Large intestine (tissue), 3 donors: Measurements from ENCODE around the gene VENTX. TPM values are rescaled to one million over a fixed set of nuclear protein-coding genes. Genes with fewer than 3 reads are reported as not detected.

Source experiments
- DNase-seq, 2 donors: peaks; one replicate each; pipeline versions ENCODE4 v3.0.0 to v3.0.0-alpha.2; 2013
- H3K27ac ChIP-seq: one replicate; pipeline ENCODE4 v1.5.1; 2013; ENCODE audit warnings: low read length
- H3K27me3 ChIP-seq: 2 replicates; pipeline ENCODE4 v1.6.1; 2013; ENCODE audit warnings: low read length; ENCODE audit not compliant: control insufficient read depth, insufficient read depth
- H3K36me3 ChIP-seq: 2 replicates; pipeline ENCODE4 v1.6.1; 2013; ENCODE audit warnings: low read length; ENCODE audit not compliant: control insufficient read depth, insufficient read depth
- H3K4me1 ChIP-seq: one replicate; pipeline ENCODE4 v1.6.1; 2013; ENCODE audit warnings: low read length; ENCODE audit not compliant: control insufficient read depth, insufficient read depth
- H3K4me3 ChIP-seq: one replicate; pipeline ENCODE4 v1.5.1; 2013; ENCODE audit warnings: low read length
- H3K9me3 ChIP-seq: one replicate; pipeline ENCODE4 v1.6.1; 2013; ENCODE audit warnings: mild to moderate bottlenecking, low read depth, low read length, moderate library complexity; ENCODE audit not compliant: control insufficient read depth
- WGBS: methylation state at CpG from one replicate; pipeline ENCODE4 v1.1.5; 2013; ENCODE audit warnings: low lambda C conversion rate; ENCODE audit not compliant: insufficient coverage; 5-methylcytosine and 5-hydroxymethylcytosine counted together
- polyA plus RNA-seq: library from polyadenylated mRNA; unstranded; fragments of 120-200 nt; gene quantifications from one replicate; pipeline ENCODE4 v1.2.1, GENCODE V29; 2013

VENTX gene
- polyA plus RNA-seq, 1 donor: 0.22 TPM

- peaks cover 3% of the 10 kb centered on the region for H3K4me1 ChIP-seq
- DNase-seq: no peak
- peaks cover 1% of the 10 kb centered on the region for H3K27me3 ChIP-seq
- H3K9me3 ChIP-seq: no peaks in the 10 kb centered on the region
- no peaks in the 10 kb centered on the region for H3K36me3 ChIP-seq
- WGBS: no CpG with 5 or more reads among the region's 22 CpGs
- H3K27ac ChIP-seq: no peak overlapping the region
- no peak overlapping the region for H3K4me3 ChIP-seq
These were observed 30.2 kb downstream of the VENTX start for GRCh38 chr10:133267829-133268228.

- DNase-seq: no peak
- H3K36me3 ChIP-seq: no peaks in the 10 kb centered on the region
- no peaks in the 10 kb centered on the region for H3K27me3 ChIP-seq
- no CpG with 5 or more reads among the region's 22 CpGs for WGBS
- no peaks in the 10 kb centered on the region for H3K4me1 ChIP-seq
- H3K4me3 ChIP-seq: no peak overlapping the region
- no peaks in the 10 kb centered on the region for H3K9me3 ChIP-seq
- H3K27ac ChIP-seq: no peak overlapping the region
These were observed 30.9 kb downstream of the VENTX start for GRCh38 chr10:133268532-133268931.

GRCh38 chr10:133269367-133269766 is 31.7 kb downstream of the VENTX start:
- no CpG with 5 or more reads among the region's 26 CpGs for WGBS
- H3K9me3 ChIP-seq: no peaks in the 10 kb centered on the region
- no peaks in the 10 kb centered on the region for H3K36me3 ChIP-seq
- DNase-seq: no peak
- H3K4me1 ChIP-seq: no peaks in the 10 kb centered on the region
- H3K27me3 ChIP-seq: no peaks in the 10 kb centered on the region
- H3K27ac ChIP-seq: no peak overlapping the region
- no peak overlapping the region for H3K4me3 ChIP-seq

GRCh38 chr10:133270204-133270603 is 32.5 kb downstream of the VENTX start:
- peaks cover 4% of the 10 kb centered on the region for H3K4me1 ChIP-seq
- no peaks in the 10 kb centered on the region for H3K9me3 ChIP-seq
- DNase-seq: no peak
- H3K27ac ChIP-seq: no peak overlapping the region
- H3K27me3 ChIP-seq: peaks cover 8% of the 10 kb centered on the region
- no peaks in the 10 kb centered on the region for H3K36me3 ChIP-seq
- no peak overlapping the region for H3K4me3 ChIP-seq
- WGBS: no CpG with 5 or more reads among the region's 20 CpGs

GRCh38 chr10:133270773-133271297 is 33.2 kb downstream of the VENTX start:
- no peak overlapping the region for H3K27ac ChIP-seq
- peaks cover 10% of the 10 kb centered on the region for H3K4me1 ChIP-seq
- H3K36me3 ChIP-seq: no peaks in the 10 kb centered on the region
- no CpG with 5 or more reads among the region's 19 CpGs for WGBS
- peaks cover 14% of the 10 kb centered on the region for H3K27me3 ChIP-seq
- no peak for DNase-seq
- H3K4me3 ChIP-seq: no peak overlapping the region
- H3K9me3 ChIP-seq: no peaks in the 10 kb centered on the region

GRCh38 chr10:133271521-133272300 is 34.1 kb downstream of the VENTX start:
- no CpG with 5 or more reads among the region's 35 CpGs for WGBS
- H3K4me1 ChIP-seq: peaks cover 13% of the 10 kb centered on the region
- H3K36me3 ChIP-seq: no peaks in the 10 kb centered on the region
- H3K27ac ChIP-seq: no peak overlapping the region
- H3K4me3 ChIP-seq: no peak overlapping the region
- no peaks in the 10 kb centered on the region for H3K9me3 ChIP-seq
- H3K27me3 ChIP-seq: peaks cover 20% of the 10 kb centered on the region
- no peak for DNase-seq

- H3K36me3 ChIP-seq: no peaks in the 10 kb centered on the region
- no peak for DNase-seq
- H3K27me3 ChIP-seq: peaks cover 24% of the 10 kb centered on the region
- H3K27ac ChIP-seq: no peak overlapping the region
- H3K4me1 ChIP-seq: peaks cover 19% of the 10 kb centered on the region
- WGBS: no CpG with 5 or more reads among the region's 29 CpGs
- no peak overlapping the region for H3K4me3 ChIP-seq
- H3K9me3 ChIP-seq: no peaks in the 10 kb centered on the region
These were observed 34.8 kb downstream of the VENTX start for GRCh38 chr10:133272301-133272963.

GRCh38 chr10:133272964-133273420 is 35.3 kb downstream of the VENTX start:
- peaks cover 24% of the 10 kb centered on the region for H3K27me3 ChIP-seq
- H3K4me3 ChIP-seq: no peak overlapping the region

GRCh38 chr10:133273534-133274143 is 36.0 kb downstream of the VENTX start:
- no CpG with 5 or more reads among the region's 28 CpGs for WGBS
- Histone ChIP-seq H3K27ac (no peak overlapping the region), H3K9me3 (no peaks in the 10 kb centered on the region), H3K27me3 (peaks cover 24% of the 10 kb centered on the region), H3K4me1 (peaks cover 29% of the 10 kb centered on the region), H3K36me3 (no peaks in the 10 kb centered on the region), H3K4me3 (no peak overlapping the region)
- no peak for DNase-seq

More at GRCh38 chr10:133272964-133273420, 35.3 kb downstream of the VENTX start:
- no CpG with 5 or more reads among the region's 25 CpGs for WGBS
- Histone ChIP-seq H3K27ac (no peak overlapping the region), H3K4me1 (peaks cover 25% of the 10 kb centered on the region), H3K9me3 (no peaks in the 10 kb centered on the region), H3K36me3 (no peaks in the 10 kb centered on the region)
- DNase-seq: no peak
